ENCODE data around the gene RPS6KA2. TPM values are rescaled to one million over a fixed set of nuclear protein-coding genes. Genes with fewer than 3 reads are reported as not detected.

Gene RPS6KA2
- total RNA-seq, 2 donors from 2014 or later: 59.5 to 75.4 TPM

DNA sequence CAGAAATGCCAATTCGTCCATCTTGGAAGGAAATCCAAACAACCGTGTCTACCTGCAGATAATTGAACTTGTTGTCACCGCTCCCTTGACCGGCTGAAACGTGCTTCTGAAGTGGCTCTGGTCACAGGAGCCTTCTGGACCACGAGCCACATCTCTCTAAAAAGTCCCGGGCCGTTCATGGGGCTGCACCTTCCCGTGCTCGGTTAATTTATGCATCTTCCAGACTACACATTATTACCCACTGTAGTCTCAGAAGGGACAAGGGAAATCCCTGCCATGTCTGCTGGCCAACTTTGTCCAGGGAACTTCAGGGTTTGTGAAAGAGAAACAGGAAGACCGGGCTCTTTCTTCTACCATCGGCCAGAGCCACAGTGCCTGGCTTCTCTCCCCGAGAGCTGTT, 180.9 kb downstream of the RPS6KA2 start:
- H3K27ac ChIP-seq: no peak overlapping the region
- H3K4me3 ChIP-seq: no peak overlapping the region
- ATAC-seq (ENCODE audit: insufficient number of reproducible peaks, low FRiP score, low read depth): no peak
- H3K36me3 ChIP-seq: no peaks in the 10 kb centered on the region
- H3K4me1 ChIP-seq (ENCODE audit: control insufficient read depth in 1 of 2, low read depth in 2 of 2): no peaks in the 10 kb centered on the region
- no peaks in the 10 kb centered on the region for H3K9me3 ChIP-seq
- H3K27me3 ChIP-seq (replicated peaks; ENCODE audit: insufficient read depth): no peaks in the 10 kb centered on the region
- no peak for DNase-seq (ENCODE audit: low spot score)
- TF ChIP-seq, protein P1, sequence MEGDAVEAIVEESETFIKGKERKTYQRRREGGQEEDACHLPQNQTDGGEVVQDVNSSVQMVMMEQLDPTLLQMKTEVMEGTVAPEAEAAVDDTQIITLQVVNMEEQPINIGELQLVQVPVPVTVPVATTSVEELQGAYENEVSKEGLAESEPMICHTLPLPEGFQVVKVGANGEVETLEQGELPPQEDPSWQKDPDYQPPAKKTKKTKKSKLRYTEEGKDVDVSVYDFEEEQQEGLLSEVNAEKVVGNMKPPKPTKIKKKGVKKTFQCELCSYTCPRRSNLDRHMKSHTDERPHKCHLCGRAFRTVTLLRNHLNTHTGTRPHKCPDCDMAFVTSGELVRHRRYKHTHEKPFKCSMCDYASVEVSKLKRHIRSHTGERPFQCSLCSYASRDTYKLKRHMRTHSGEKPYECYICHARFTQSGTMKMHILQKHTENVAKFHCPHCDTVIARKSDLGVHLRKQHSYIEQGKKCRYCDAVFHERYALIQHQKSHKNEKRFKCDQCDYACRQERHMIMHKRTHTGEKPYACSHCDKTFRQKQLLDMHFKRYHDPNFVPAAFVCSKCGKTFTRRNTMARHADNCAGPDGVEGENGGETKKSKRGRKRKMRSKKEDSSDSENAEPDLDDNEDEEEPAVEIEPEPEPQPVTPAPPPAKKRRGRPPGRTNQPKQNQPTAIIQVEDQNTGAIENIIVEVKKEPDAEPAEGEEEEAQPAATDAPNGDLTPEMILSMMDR (IDR thresholded peaks at IDR 0.05): no peak

DNA sequence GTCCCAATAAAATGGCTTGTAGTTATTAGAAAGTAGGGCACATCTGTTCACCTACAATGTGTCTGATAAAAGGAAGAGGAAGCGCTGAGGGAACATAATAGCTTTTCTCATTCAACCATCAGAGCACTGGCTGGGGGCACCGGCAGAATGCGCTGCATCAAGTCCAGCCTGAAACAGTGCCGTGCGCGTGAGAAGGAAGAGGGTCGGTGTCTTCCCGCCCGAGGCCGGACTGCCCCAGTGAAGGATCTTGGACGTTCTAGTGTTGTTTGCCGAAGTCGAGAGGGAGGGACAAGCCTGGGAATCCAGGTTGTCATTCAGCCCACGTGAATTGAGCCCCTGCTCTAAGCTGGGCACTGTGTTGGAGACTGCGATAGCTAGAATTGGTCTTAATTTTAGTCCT, 182.6 kb downstream of the RPS6KA2 start:
- Histone ChIP-seq H3K27ac (no peak overlapping the region), H3K4me3 (no peak overlapping the region), H3K9me3 (no peaks in the 10 kb centered on the region), H3K36me3 (no peaks in the 10 kb centered on the region), H3K27me3 (replicated peaks; ENCODE audit: insufficient read depth) (no peaks in the 10 kb centered on the region), H3K4me1 (ENCODE audit: control insufficient read depth in 1 of 2, low read depth in 2 of 2) (no peaks in the 10 kb centered on the region)
- ATAC-seq (ENCODE audit: insufficient number of reproducible peaks, low FRiP score, low read depth) (no peak), DNase-seq (ENCODE audit: low spot score) (no peak)
- TF ChIP-seq, protein P1 (IDR thresholded peaks at IDR 0.05): no peak

DNA sequence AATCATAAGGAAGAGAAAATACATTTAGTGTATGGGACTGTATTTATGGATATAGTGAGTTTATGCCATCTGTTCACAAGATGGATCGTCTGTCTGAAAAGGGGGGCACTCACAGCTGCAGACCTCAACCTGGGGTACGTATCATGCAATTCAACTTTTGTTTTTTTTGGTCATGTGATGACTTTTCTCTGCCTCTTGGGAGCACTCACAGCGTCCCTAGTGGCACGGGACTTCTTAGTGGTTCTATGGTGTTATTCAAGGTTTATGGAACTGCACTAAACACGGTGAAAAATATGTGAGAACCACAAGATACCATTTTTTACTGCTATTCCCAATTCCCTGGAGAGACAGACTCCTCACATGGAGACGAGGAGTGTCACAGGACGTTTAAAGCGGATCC, 183.9 kb downstream of the RPS6KA2 start:
- Histone ChIP-seq H3K4me1 (ENCODE audit: control insufficient read depth in 1 of 2, low read depth in 2 of 2) (no peaks in the 10 kb centered on the region), H3K4me3 (no peak overlapping the region), H3K36me3 (no peaks in the 10 kb centered on the region), H3K27ac (no peak overlapping the region), H3K27me3 (replicated peaks; ENCODE audit: insufficient read depth) (no peaks in the 10 kb centered on the region), H3K9me3 (no peaks in the 10 kb centered on the region)
- TF ChIP-seq, protein P1 (IDR thresholded peaks at IDR 0.05): no peak
- DNase-seq (ENCODE audit: low spot score) (no peak), ATAC-seq (ENCODE audit: insufficient number of reproducible peaks, low FRiP score, low read depth) (no peak)

DNA sequence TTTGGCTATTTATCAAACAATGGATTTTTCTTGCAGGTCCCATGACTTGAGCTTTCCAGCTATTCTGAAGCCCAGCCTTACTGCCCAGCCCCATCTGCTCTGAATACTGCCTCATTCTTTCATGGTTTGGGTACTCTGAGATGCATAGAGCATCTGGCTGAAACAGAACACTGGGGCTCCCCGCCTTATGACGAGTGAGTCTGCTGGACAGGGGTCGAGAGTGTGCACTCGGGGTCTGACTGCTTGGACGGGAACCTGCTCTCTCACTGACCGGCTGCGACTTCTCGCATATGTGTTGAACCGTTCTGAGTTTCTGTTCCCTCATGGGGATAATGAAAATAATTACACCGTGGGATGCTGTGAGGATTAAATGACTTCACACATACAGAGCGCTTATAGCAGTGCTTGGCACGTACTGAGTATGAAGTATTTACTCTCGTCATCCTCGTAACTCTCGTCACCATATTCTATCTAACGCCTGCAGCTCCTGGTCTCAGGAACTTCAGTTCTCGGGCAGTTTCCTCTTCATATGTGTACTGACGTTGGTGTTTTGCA, 184.8 kb downstream of the RPS6KA2 start:
- ATAC-seq (ENCODE audit: insufficient number of reproducible peaks, low FRiP score, low read depth) (no peak), DNase-seq (ENCODE audit: low spot score) (no peak)
- H3K36me3 ChIP-seq: no peaks in the 10 kb centered on the region
- no peak overlapping the region for H3K27ac ChIP-seq
- no peaks in the 10 kb centered on the region for H3K27me3 ChIP-seq (replicated peaks; ENCODE audit: insufficient read depth)
- no peak overlapping the region for H3K4me3 ChIP-seq
- no peaks in the 10 kb centered on the region for H3K4me1 ChIP-seq (ENCODE audit: control insufficient read depth in 1 of 2, low read depth in 2 of 2)
- TF ChIP-seq, protein P1 (IDR thresholded peaks at IDR 0.05): no peak
- H3K9me3 ChIP-seq: no peaks in the 10 kb centered on the region

DNA sequence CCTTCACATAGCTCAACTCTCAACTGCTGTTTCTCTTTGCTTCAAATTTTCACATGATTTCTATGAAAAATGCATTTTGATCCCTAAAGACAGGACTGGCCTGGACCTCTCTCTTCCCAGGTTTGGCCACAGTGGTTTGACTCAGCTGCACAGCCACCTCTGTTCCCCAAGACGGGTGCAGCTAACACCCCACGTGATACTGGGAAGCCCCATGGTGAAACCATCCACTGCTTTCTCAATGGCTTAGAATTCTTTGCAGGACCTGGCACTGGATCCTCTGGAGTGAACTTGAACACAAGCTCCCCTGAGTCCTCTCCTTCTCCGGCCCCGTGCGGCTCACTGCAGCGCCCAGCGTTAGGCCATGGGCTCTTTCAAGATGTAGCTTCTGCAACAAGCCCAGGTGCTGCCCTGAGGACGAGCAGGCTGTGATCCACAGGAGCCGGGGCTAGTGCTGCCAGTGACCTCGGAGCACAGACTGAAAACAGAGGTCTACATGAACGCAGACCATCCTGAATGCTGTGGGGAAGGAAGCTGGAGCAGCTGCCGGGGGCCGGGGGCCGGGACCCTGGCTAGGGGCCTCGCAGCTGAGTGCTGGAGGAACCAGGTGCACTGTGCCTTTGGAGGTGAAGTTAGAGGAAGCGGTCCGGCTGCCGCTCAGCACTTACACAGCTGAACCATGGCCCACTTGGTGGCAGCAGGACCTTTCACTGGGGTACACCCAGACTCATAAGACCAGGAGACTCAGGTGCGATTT, 185.5 kb downstream of the RPS6KA2 start:
- DNase-seq (ENCODE audit: low spot score) (no peak), ATAC-seq (ENCODE audit: insufficient number of reproducible peaks, low FRiP score, low read depth) (no peak)
- Histone ChIP-seq H3K4me3 (no peak overlapping the region), H3K27me3 (replicated peaks; ENCODE audit: insufficient read depth) (no peaks in the 10 kb centered on the region), H3K36me3 (no peaks in the 10 kb centered on the region), H3K27ac (no peak overlapping the region), H3K4me1 (ENCODE audit: control insufficient read depth in 1 of 2, low read depth in 2 of 2) (no peaks in the 10 kb centered on the region), H3K9me3 (no peaks in the 10 kb centered on the region)
- TF ChIP-seq, protein P1 (IDR thresholded peaks at IDR 0.05): no peak
